Mesenteric fat pad (tissue), 1 donor: ENCODE measurements around the gene EIF4G2. TPM values are rescaled to one million over a fixed set of nuclear protein-coding genes. Genes with fewer than 3 reads are reported as not detected.
"Not testable (repeated sequence)": the region's sequence is repeated elsewhere in the genome, so short reads cannot be mapped to it uniquely, and the experiment has no call there.

Experiments used
- DNase-seq: peaks from one replicate; pipeline ENCODE4 v3.0.0-alpha.2; 2020; ENCODE audit warnings: low spot score
- long read RNA-seq: library from polyadenylated mRNA; unstranded; transcript quantifications from one replicate; pipeline ENCODE4 v2.0.0, GENCODE V29; 2020
- total RNA-seq: library from RNA; stranded (reverse); fragmentation: NEBNext Ultra II Directional; extraction: Animal tissue kit (Norgen Biotek cat#: 25700); gene quantifications from one replicate; pipeline ENCODE4 v1.2.1, GENCODE V29; 2021
- donor health status: DM: yes; HTN: yes; CAD: no.

Gene EIF4G2
- 854 TPM for total RNA-seq
- long read RNA-seq, transcript EIF4G2-201 (22 exons, 3,978 nt), result major isoform, 21 of 196 reads
- long read RNA-seq, partial matches to known transcripts, result 152 of 196 reads
- long read RNA-seq, other reads (novel, unspliced or antisense), result 16 of 196 reads

DNA sequence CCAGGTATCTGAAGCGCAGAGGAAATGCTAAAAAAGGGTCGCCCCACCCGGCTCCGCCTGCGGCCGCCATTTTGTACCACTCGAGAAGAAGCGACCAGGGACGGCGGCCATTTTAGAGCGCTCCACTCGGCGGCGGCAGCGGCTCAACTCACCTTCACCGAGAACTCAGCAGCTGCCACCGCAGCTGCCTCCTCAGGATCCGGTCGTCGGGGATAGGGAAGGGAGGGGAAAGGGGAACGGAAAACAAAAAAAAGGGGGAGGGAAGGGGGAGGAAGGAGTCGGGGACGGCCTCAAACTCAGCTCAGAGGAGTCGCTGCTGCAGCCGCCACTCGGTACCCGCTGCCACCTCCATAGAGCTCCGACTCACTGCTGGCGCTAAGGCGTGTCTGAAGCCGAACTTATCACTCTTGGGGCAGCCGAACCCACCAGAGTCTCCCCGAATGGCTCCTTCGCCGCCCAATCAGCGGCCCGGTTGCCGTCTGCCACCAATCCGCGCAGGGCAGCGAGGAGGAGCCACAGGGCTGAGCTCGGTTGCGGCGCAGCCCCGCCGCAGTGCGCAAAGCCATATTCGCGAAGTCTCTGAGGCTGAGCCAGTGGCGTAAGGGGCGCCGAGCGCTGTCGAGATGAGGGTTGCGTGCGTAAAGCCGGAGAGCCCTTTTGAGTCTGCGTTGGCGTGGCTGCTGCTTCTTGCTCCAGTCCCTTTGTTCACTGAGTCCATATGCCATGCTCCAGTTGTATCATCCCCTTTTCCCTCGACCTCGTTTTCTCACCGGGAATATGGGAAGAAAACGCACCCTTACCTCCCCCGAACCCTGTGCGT, at the start of gene EIF4G2:
EIF4G2 (minus strand) TSS at position 374 of the 820 bp plus-strand sequence.
- DNase-seq, result peak; percentile 99

DNA sequence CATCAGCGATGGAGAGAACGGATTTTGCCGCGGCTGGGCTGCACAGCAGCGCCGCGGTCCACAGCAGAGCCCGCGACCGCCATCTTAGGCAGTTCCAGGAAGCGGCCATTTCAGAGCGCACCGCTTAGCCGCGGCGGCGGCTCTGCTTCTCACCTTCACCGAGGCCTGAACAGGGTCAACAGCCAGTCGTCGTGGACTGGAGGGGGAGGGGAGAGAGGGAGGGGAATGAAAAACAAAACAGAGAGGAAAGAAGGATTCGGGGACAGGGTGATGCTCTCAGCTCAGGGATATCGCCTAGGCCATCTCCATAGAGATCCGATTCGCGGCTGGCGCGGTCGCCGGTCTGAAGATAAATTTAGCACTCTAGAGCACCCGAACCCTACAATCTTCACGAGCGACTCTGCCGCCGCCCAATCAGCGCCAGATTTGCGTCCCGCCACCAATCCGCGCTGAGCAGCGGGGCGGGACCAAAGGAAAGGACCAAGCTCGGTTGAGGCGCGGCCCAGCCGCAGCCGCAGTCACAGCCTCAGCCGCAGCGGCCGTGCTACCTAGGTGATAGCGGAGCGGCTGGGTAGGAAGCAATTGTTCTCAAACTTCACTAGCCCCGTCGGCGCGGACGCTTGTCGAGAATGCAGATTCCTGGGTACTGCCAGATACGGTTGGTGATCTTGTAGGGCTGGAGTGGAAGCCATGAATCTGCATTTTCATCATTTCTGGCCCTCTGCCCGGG, 49.1 kb upstream of the EIF4G2 start, which contains the start of gene ZBED5:
ZBED5 (minus strand) TSS at position 345 of the 730 bp plus-strand sequence. CDS start 3,108 bp downstream, outside the sequence.
- DNase-seq, result peak; percentile 100

GRCh38 chr11:10857459-10857708, 48.7 kb upstream of the EIF4G2 start:
- no peak for DNase-seq

GRCh38 chr11:10856689-10857458, 48.1 kb upstream of the EIF4G2 start:
- no peak for DNase-seq

- no peak for DNase-seq
These were observed 46.6 kb upstream of the EIF4G2 start for GRCh38 chr11:10855295-10855694.

DNA sequence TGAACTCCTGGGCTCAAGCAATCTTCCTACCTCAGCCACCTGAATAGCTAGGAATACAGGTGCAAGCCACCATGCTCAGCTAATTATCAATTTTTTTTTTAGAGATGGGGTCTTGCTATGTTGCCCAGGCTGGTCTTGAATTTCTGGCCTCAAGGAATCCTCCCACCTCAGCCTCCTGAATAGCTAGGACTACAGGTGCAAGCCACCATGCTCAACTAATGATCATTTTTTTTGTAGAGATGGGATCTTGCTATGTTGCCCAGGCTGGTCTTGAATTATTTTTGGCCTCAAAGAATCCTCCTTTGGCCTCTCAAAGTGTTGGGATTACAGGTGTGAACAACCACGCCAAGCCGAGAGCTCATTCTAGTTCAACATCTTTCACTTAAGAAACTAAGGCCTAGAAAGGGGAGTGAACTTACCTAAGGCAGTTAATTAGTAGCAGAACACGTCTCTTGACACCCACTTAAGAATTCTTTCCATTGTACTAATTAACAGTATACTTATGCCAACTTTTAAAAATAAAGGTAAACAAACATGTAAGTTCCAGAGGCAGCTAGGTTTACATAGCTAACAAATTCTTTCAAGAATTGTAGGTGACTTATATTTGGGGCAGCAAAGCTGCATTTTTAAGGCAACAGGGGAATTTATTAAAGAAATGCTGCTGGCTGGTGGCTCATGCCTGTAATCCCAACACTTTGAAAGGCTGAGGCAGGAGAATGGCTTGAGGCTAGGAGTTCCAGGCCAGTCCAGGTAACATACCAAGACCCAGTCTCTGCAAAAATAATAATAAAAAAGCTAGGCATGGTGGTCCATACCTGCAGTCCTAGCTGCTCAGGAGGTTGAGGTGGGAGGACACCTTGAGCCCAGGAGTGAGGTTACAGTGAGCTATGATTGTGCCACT, 39.5 kb upstream of the EIF4G2 start:
- DNase-seq, result no peak

GRCh38 chr11:10846660-10847059, 37.9 kb upstream of the EIF4G2 start:
- DNase-seq, result no peak

GRCh38 chr11:10845589-10845988, 36.9 kb upstream of the EIF4G2 start:
- no peak for DNase-seq

- DNase-seq, result no peak
These were observed 36.1 kb upstream of the EIF4G2 start for GRCh38 chr11:10844796-10845195.

GRCh38 chr11:10844356-10844755, 35.6 kb upstream of the EIF4G2 start:
- no peak for DNase-seq

DNA sequence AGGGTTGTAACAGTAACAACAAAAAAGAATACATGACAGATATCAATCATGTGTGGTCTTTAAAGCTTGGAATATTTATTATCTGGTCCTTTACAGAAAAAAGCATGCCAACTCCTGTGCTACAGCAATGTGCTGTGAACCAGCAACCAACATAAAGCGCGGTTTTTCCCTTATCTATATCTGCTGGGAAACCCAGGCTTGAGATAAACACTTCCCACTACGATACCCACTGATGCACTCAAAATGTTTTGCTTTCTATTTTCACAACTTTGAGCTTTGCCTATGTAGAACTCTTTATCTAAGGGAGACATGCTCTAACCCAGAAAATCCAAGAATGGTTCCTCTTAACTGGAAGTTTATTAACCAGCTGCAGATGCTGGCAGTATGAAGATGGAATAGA, 30.2 kb upstream of the EIF4G2 start:
- DNase-seq, result no peak

GRCh38 chr11:10838083-10838482, 29.4 kb upstream of the EIF4G2 start:
- no peak for DNase-seq

DNA sequence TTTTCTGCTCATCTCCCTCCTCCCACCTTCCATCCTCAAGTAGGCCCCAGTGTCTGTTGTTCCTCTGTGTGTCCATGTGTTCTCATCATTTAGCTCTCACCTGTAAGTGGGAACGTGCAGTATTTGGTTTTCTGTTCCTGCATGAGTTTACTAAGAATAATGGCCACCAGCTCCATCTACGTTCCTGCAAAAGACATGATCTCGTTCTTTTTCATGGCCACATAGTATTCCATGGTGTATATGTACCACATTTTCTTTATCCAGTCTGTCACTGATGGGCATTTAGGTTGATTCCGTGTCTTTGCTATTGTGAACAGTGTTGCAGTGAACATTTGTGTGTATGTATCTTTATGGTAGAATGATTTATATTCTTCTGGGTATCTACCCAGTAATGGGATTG, 28.2 kb upstream of the EIF4G2 start:
- DNase-seq, result not testable (repeated sequence)

GRCh38 chr11:10829139-10829538, 20.4 kb upstream of the EIF4G2 start:
- no peak for DNase-seq

DNA sequence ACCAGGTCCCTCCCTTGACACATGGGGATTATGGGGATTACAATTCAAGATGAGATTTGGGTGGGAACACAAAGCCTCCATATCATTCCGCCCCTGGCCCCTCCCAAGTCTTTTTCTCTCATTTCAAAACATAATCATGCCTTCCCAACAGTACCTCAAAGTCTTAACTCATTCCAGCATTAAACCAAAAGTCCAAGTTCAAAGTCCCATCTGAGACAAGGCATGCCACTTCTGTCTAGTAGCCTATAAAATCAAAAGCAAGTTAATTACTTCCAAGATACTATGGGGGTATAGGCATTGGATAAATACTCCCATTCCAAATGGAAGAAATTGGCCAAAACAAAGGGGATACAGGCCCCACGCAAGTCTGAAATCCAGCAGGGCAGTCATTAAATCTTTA, 19.7 kb upstream of the EIF4G2 start:
- DNase-seq, result no peak

DNA sequence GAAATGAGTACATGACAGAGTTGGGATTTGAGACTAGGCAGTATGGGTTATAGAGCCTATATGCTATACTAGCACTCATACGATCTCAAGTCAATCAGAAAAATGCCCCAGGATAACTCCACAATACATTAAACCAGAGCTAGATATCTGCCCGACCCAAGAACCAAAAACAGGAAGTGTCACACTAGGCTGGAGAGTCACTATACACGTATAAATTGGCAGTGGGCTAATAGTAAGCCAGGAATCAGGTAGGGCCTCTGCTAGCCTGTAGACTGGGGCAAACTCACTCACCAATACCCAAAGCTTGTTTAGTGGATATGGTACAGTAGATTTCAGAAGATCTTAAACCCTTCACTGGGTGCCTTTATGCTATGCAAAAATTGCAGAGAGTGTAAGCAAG, 16.2 kb upstream of the EIF4G2 start:
- DNase-seq, result no peak

DNA sequence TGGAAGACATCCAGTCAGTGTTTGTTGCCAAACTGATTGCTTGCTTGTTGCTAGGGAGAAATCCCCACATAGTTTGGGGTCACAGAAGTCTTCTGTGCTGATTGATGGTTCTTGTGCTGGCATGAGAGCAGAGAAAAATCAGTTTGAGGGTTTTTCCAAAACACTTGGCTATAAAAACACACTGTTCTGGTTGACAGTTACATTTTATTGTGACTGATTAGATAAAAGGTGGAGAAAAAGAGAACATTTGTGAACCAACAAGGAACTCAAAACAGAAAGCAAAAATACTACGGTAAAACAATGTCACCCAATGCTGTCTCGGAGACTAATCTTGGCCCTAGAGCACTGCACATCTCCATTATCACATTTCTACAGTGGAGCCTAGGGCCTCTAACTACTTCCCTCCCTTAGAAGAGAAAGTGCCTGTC, 14.4 kb upstream of the EIF4G2 start:
- no peak for DNase-seq

GRCh38 chr11:10822491-10822890, 13.8 kb upstream of the EIF4G2 start:
- not testable (repeated sequence) for DNase-seq

GRCh38 chr11:10818594-10818993, 9.9 kb upstream of the EIF4G2 start:
- no peak for DNase-seq

- no peak for DNase-seq
These were observed 5.2 kb upstream of the EIF4G2 start for GRCh38 chr11:10813945-10814344.
